Glomerular endothelial cell (primary cell): Measurements from ENCODE around the gene RPTOR. TPM values are rescaled to one million over a fixed set of nuclear protein-coding genes. Genes with fewer than 3 reads are reported as not detected.

Source experiments
- DNase-seq: peaks from one replicate; pipeline ENCODE4 v3.0.0-alpha.2; 2011; ENCODE audit warnings: low read depth, low spot score; ENCODE audit errors: extremely low read depth
- total RNA-seq: library from RNA; depleted of rRNA; stranded (reverse); fragments of >200 nt; gene quantifications from 2 replicates; pipeline ENCODE4 v1.2.3, GENCODE V29; 2015

The RPTOR gene
- total RNA-seq, 1 donor from 2014 or later: 37.5 TPM

DNA sequence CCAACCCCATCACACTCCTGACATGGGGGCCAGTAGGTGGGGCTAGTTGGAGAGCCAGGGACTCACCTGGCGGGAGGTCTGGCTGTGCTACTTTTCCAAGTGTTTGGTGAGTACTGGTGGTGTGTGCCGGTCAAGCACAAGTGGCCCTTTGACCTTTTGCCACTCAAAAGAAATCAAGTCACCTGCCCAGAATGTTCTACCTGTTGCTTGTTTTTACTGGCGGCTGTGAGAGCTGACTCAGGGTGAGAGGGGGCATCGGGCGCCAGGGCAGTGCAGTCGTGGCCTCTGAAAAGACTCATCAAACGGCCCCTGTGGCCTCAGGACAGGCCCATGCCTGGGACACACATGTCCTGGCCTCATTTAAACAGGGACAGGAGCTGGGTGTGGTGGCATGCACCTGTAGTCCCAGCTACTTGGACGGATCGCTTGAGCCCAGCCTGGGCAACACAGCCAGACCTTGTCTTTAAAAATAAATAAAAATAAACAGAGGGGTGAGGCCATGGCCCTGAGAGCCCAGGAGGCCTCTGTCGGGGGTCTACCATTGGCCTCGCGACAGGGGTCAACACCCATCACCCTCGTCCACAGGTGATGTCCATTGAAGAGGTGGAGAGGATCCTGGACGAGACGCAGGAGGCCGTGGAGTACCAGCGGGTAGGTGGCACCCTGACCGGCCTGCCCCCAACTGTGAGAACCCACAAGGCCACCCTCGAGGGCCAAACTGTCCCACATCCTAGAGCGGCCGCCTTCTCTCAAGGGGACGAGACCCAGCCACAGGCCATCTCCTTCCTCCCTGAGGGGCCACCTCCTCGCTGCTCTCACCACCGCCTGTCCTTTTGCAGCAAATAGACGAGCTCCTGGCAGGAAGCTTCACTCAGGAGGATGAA lies 452.0 kb downstream of the RPTOR start:
- no peak for DNase-seq

- DNase-seq: no peak
Measured at GRCh38 chr17:80997424-80998117, 452.9 kb downstream of the RPTOR start.

DNA sequence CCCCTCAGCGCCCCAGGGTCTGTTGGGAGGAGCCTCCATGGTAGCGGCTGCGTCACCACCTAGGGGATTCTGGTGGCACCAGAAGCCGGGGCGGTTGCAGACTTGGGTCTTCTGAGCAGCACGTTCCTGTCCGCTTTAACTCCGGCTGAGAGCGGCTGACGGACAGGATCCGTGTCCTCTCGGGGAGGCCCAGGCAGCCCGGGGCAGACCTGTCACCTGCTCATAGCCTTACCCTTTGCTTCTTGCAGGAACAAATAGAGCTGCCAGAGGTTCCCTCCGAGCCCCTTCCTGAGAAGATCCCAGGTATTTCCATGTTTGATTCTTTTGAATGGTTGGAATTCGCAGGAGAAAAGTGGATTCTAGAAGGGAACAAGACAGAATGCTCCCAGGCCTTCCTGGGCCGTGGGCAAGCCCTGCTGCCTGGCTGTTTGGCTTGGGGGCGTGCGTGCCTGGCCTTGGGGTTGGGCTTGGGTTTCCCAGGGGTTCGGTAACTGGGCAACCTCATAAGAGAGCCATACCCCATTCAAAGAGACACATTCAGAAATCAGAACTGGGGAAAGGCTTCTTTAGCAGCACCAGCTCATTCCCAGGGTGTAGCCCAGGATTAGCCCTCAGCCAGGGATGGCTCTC lies 453.6 kb downstream of the RPTOR start:
- no peak for DNase-seq

DNA sequence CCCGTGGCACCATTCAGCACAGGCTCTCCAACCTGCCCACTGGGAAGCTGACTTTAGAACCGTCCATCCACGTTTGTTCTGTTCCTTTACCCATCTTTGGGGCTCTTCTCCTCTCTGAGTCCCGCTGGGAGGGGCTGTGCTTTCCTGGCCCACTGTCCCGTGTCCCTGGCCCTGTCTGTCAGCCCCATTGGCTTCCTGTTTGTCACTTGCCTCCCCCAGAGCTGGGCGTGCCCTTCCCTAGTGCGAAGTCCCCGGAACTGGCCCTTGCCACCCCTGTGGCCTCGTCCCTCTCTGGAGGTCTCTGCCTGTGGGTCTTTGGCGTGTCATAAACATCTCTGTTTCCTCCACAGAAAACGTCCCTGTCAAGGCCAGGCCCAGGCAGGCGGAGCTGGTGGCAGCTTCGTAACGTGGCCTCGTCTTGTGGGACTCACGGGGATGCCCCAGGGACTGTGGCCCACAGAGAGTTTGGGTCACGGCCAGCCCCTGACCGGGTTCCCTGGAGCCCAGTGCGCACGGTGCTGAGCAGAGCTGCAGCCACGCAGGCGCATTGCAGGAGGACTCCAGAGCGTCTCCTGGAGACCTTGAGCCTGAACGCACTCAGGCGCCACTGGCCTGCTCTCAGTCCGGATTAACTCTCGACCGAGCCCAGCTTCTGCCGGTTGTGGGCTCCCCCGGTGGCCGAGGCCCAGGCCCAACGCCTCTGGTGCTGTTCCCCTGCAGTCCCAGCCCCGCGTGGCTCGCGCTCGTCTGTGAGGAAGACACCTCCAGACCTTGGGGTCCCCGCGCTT lies 454.3 kb downstream of the RPTOR start:
- no peak for DNase-seq

GRCh38 chr17:80999536-81000333 lies 455.1 kb downstream of the RPTOR start:
- no peak for DNase-seq

- no peak for DNase-seq
Measured at GRCh38 chr17:81000334-81000630, 455.6 kb downstream of the RPTOR start.

GRCh38 chr17:81000631-81001357 lies 456.2 kb downstream of the RPTOR start:
- DNase-seq: no peak

DNA sequence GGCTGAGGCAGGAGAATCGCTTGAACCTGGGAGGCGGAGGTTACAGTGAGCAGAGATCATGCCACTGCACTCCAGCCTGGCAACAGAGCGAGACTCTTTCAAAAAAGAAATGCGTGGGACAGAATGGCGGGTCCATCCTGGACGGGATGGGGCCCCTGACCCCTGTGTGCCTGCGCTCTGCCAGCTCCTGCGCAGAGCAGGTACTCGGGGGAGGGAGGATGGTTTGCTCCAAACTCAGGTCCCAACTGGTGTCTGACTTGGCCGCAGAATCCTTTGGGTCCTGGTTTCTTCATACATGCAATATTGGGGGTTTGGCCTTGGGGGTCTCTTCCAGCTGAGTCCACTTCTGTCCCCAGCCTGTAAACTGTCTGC lies 457.4 kb downstream of the RPTOR start:
- DNase-seq: no peak

GRCh38 chr17:81002409-81003361 lies 458.0 kb downstream of the RPTOR start:
- no peak for DNase-seq

DNA sequence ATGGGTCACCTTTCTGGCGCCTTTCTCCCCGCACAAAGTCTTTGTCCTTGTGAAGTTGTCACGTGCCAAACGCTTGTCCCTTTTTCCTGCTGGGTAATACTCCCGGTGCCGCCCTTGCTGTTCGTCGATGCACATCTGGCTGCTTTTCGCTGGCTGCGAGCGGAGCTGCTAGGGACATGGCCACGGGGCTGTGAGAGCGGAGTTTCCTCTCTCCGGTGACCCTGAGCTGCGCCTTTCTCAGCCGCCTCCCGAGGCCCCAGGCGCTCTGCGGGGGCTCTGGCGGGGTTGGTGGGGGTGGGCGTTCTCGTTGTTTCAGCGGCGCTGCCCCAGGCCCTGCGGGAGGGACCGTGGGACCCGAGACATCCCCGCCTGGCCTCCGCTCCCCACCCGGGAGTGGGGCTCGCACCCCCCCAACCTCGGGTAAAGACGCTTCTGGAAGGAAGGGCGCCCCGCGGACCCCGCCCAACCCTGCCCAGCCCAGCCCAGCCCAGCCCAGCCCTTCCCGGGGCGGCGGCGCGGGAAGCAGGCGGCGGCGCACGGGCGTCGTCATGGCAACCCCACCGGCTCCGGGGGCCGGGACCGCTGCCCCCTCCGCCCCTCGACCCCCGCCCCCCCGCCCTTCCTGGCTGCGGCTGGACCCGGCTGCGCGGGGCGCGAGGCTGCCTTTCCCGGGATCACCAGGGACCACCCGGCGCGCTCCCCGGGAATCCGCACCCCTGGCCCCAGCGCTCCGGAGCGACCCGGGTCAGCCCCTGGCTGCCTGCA lies 459.3 kb downstream of the RPTOR start:
- no peak for DNase-seq

DNA sequence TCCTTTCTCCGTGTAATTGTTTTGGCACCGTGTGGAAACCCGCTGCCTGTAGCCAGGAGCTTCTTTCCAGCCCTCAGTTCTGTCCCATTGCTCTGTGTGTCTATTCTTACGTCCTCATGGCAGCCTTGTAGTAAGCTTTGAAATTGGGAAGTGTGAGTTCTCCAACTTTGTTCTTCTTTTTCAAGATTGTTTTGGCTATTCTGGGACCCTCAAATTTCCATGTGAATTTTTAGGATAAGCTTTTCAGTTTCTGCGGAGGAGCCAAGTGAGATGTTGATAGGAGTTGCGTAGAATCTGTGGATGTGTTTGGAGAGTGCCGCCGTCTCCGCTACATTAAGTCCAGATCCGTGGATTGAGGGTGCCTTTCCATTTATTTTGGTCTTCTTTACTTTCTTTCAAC lies 462.3 kb downstream of the RPTOR start:
- no peak for DNase-seq

GRCh38 chr17:81008140-81008539 lies 463.5 kb downstream of the RPTOR start:
- no peak for DNase-seq

GRCh38 chr17:81009136-81009535 lies 464.5 kb downstream of the RPTOR start:
- no peak for DNase-seq

- DNase-seq: no peak
Measured at GRCh38 chr17:81010935-81011334, 466.3 kb downstream of the RPTOR start.

DNA sequence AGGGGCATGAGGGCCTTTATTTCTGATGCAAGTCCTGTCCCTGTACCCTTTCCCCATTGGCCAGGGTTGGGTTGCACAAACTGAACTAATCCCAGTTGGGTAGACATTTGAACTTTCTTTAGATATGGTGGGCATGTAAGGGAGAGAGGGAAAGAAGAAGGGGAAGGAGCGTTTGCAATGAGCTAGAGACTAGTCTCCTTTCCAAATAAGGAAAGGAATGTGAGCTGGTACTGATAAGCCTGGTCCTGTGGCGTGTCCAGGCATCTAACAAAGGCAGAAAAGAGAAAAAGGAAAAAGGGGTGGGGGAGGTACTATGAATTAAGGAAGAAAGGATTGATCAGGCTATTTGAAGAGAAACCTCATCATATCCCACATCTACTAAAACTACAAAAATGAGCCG lies 467.3 kb downstream of the RPTOR start:
- no peak for DNase-seq

- no peak for DNase-seq
Measured at GRCh38 chr17:81012574-81013447, 468.2 kb downstream of the RPTOR start.

GRCh38 chr17:81013642-81014041 lies 469.0 kb downstream of the RPTOR start:
- DNase-seq: no peak
